ENCODE data around the gene RPS15A.
"Not testable (repeated sequence)": the region's sequence is repeated elsewhere in the genome, so short reads cannot be mapped to it uniquely, and the experiment has no call there.

Gene RPS15A

DNA sequence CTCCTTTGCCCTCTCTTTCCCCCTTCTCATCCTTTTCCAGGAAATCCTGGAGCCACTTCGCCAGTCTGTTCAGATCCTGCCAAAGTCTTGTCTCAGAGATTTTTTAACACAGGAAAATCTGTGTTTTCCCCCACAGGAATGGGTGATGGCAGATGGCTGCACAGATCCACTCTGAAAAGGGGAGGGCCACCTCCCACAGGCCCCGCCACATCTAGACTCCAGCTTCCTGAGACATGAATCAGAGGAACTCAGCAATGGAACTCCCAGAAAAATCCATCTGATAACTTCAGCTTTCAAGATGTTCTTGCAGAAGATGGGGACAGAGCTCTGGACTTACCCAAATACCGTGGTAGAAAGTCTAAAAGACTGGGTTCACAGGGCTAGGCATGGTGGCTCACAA is 50.1 kb downstream of the RPS15A start:
- not testable (repeated sequence) for DNase-seq

DNA sequence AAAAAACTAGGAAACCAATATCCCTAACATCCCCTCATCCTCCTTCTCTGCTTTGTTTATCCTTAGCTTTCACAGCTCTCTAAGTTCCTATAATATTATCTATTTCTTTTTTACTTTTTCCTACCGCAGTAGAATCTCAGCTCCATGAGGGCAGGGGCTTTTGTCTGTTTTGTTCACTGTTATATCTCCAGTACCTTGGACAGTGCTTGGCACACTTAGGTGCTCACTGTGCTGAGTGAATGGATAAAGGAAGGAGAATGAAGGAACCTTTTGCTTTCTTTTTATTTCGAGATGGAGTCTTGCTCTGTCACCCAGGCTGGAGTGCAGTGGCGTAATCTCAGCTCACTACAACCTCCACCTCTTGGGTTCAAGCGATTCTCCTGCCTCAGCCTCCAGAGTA is 51.4 kb downstream of the RPS15A start:
- not testable (repeated sequence) for DNase-seq

DNA sequence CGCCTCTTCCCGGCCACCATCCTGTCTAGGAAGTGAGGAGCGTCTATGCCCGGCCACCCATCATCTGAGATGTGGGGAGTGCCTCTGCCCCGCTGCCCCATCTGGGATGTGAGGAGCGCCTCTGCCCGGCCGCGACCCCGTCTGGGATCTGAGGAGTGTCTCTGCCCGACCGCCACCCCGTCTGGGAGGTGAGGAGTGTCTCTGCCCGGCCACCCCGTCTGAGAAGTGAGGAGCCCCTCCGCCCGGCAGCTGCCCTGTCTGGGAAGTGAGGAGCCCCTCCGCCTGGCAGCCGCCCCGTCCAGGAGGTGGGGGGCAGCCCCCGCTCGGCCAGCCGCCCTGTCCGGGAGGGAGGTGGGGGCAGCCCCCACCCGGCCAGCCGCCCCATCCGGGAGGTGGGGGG is 55.9 kb downstream of the RPS15A start:
- DNase-seq, result not testable (repeated sequence)
